ENCODE measurements around the gene TMEM198. TPM values are rescaled to one million over a fixed set of nuclear protein-coding genes. Genes with fewer than 3 reads are reported as not detected.
A peak's percentile ranks its signal among the peaks of the same experiment; 100 is the strongest.

TMEM198 gene
- total and polyA plus RNA-seq, 4 donors: 0.74 to 1.9 (median 1.5) TPM

DNA sequence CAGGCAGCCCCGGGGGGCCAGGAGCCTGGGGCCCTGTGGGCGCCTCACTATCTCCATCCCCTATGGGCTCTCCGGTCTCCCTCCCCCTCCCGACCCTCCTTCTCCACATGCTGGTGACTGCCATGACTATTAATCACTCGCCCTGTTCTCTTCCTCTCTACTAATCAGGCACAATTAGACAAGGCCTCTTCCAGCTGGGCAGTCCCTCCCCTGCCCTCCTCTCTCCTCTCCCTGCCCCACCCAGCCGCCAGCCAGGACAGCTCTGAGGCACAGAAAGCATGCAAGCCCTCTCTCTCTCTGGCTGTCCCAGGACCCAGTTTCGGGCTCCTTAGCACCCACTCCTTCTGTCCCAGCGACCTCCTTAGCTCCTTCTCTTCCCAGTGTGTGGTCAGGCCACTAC, 23.7 kb upstream of the TMEM198 start (continued):
- TF ChIP-seq, protein P1, sequence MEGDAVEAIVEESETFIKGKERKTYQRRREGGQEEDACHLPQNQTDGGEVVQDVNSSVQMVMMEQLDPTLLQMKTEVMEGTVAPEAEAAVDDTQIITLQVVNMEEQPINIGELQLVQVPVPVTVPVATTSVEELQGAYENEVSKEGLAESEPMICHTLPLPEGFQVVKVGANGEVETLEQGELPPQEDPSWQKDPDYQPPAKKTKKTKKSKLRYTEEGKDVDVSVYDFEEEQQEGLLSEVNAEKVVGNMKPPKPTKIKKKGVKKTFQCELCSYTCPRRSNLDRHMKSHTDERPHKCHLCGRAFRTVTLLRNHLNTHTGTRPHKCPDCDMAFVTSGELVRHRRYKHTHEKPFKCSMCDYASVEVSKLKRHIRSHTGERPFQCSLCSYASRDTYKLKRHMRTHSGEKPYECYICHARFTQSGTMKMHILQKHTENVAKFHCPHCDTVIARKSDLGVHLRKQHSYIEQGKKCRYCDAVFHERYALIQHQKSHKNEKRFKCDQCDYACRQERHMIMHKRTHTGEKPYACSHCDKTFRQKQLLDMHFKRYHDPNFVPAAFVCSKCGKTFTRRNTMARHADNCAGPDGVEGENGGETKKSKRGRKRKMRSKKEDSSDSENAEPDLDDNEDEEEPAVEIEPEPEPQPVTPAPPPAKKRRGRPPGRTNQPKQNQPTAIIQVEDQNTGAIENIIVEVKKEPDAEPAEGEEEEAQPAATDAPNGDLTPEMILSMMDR (IDR thresholded peaks at IDR 0.05; ENCODE audit: low read depth, low read length, missing input control): no peak
- TF ChIP-seq, protein P2, sequence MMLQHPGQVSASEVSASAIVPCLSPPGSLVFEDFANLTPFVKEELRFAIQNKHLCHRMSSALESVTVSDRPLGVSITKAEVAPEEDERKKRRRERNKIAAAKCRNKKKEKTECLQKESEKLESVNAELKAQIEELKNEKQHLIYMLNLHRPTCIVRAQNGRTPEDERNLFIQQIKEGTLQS (IDR thresholded peaks at IDR 0.05): no peak
- no peak for TF ChIP-seq YY1 (IDR thresholded peaks at IDR 0.05)
- no peak for TF ChIP-seq TAF1 (conservative IDR thresholded peaks at IDR 0.05)
- TF ChIP-seq, protein P3, sequence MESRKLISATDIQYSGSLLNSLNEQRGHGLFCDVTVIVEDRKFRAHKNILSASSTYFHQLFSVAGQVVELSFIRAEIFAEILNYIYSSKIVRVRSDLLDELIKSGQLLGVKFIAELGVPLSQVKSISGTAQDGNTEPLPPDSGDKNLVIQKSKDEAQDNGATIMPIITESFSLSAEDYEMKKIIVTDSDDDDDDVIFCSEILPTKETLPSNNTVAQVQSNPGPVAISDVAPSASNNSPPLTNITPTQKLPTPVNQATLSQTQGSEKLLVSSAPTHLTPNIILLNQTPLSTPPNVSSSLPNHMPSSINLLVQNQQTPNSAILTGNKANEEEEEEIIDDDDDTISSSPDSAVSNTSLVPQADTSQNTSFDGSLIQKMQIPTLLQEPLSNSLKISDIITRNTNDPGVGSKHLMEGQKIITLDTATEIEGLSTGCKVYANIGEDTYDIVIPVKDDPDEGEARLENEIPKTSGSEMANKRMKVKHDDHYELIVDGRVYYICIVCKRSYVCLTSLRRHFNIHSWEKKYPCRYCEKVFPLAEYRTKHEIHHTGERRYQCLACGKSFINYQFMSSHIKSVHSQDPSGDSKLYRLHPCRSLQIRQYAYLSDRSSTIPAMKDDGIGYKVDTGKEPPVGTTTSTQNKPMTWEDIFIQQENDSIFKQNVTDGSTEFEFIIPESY (IDR thresholded peaks at IDR 0.05): no peak
- no peak for TF ChIP-seq FOXA2 (IDR thresholded peaks at IDR 0.05)
- TF ChIP-seq, protein P4, sequence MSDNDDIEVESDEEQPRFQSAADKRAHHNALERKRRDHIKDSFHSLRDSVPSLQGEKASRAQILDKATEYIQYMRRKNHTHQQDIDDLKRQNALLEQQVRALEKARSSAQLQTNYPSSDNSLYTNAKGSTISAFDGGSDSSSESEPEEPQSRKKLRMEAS (IDR thresholded peaks at IDR 0.05): no peak

DNA sequence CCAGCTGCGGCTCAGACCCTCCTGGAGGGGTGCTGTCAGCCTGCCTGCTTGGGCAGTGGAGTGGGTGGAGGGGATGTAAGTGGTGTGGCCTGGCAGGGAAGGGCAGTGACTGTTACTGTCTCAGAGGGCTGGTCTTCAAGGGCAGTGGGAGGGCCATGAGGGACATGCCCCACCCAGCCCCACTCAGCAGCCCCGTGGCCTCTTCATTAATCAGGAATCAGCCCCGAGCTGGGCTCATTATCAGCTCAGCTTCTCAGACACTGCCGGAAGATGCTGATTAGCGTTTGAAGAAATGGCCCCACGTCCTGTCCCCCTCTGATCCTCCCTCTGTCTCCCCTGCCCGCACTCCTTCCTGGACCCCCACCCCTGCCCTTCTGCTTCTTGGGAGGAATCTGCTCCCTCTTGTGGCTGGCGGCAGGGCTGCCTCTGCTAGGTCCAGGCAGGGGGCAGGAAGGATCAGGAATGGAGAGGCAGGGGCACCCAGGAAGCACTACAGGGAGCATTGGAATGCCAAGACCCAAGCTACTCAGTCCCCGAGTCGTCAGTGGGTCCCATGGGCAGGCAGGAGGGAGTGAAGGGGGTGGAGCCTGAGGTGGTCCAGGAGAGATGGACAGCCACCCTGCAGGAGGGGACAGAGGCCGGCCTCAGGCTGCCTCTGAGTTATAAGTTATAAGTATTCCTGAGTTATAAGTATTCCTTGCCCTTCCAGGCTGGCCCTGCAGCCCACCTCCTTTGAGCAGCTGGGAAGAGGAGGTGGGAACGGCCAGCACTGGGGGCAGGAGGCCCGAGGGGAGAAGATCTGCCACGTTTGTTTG, 22.6 kb upstream of the TMEM198 start:
- no peak overlapping the region for H3K27ac ChIP-seq (ENCODE audit: low read depth in 1 of 2, low read length in 2 of 2)
- no peak overlapping the region for H3K4me3 ChIP-seq (ENCODE audit: low read depth in 1 of 3, low read length in 3 of 3)
- H3K4me1 ChIP-seq (ENCODE audit: control insufficient read depth in 4 of 4, insufficient read depth in 4 of 4, low read length in 3 of 4): no peaks in the 10 kb centered on the region
- 12% methylated on average over 14 of the region's 14 CpGs for WGBS
- no peaks in the 10 kb centered on the region for H3K9me3 ChIP-seq (ENCODE audit: control insufficient read depth in 4 of 4, low read length in 3 of 4)
- no peak for TF ChIP-seq FOXA2 (IDR thresholded peaks at IDR 0.05)
- TF ChIP-seq, protein P2 (IDR thresholded peaks at IDR 0.05): no peak
- no peak for TF ChIP-seq JUND (IDR thresholded peaks at IDR 0.05)
- no peak for TF ChIP-seq HNF4A (conservative IDR thresholded peaks at IDR 0.05)
- TF ChIP-seq SP1 (IDR thresholded peaks at IDR 0.05): no peak
- no peak for TF ChIP-seq GABPA (IDR thresholded peaks at IDR 0.05 in 1 of 2, conservative IDR thresholded peaks at IDR 0.05 in 1 of 2)
- peak in 1 of 2 donors; percentile 48 for TF ChIP-seq RAD21 (IDR thresholded peaks at IDR 0.05)
- TF ChIP-seq EGR1 (IDR thresholded peaks at IDR 0.05; ENCODE audit: low read depth in 2 of 2): no peak
- TF ChIP-seq, protein P5, sequence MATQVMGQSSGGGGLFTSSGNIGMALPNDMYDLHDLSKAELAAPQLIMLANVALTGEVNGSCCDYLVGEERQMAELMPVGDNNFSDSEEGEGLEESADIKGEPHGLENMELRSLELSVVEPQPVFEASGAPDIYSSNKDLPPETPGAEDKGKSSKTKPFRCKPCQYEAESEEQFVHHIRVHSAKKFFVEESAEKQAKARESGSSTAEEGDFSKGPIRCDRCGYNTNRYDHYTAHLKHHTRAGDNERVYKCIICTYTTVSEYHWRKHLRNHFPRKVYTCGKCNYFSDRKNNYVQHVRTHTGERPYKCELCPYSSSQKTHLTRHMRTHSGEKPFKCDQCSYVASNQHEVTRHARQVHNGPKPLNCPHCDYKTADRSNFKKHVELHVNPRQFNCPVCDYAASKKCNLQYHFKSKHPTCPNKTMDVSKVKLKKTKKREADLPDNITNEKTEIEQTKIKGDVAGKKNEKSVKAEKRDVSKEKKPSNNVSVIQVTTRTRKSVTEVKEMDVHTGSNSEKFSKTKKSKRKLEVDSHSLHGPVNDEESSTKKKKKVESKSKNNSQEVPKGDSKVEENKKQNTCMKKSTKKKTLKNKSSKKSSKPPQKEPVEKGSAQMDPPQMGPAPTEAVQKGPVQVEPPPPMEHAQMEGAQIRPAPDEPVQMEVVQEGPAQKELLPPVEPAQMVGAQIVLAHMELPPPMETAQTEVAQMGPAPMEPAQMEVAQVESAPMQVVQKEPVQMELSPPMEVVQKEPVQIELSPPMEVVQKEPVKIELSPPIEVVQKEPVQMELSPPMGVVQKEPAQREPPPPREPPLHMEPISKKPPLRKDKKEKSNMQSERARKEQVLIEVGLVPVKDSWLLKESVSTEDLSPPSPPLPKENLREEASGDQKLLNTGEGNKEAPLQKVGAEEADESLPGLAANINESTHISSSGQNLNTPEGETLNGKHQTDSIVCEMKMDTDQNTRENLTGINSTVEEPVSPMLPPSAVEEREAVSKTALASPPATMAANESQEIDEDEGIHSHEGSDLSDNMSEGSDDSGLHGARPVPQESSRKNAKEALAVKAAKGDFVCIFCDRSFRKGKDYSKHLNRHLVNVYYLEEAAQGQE (IDR thresholded peaks at IDR 0.05): no peak
- TF ChIP-seq HNF4G (IDR thresholded peaks at IDR 0.05): no peak
- TF ChIP-seq, protein P1 (IDR thresholded peaks at IDR 0.05; ENCODE audit: low read depth, low read length, missing input control): peak; percentile 24
- TF ChIP-seq, protein P3 (IDR thresholded peaks at IDR 0.05): no peak
- no peak for TF ChIP-seq RXRA (IDR thresholded peaks at IDR 0.05)
- TF ChIP-seq, protein P4 (IDR thresholded peaks at IDR 0.05): no peak
- no peaks in the 10 kb centered on the region for H3K36me3 ChIP-seq (ENCODE audit: control insufficient read depth in 4 of 4, insufficient read depth in 3 of 4, low read depth in 1 of 4, low read length in 3 of 4)
- peak; percentile 72 for DNase-seq (ENCODE audit: low spot score)
- no peak overlapping the region for H3K9ac ChIP-seq (ENCODE audit: low read depth in 1 of 2, low read length in 2 of 2)
- H3K27me3 ChIP-seq (ENCODE audit: control insufficient read depth in 4 of 4, insufficient read depth in 4 of 4, low read length in 3 of 4): peaks cover 0 to 10% (median 8%) of the 10 kb centered on the region in 4 donors
